ENCODE measurements around the gene HNRNPF.

HNRNPF gene

DNA sequence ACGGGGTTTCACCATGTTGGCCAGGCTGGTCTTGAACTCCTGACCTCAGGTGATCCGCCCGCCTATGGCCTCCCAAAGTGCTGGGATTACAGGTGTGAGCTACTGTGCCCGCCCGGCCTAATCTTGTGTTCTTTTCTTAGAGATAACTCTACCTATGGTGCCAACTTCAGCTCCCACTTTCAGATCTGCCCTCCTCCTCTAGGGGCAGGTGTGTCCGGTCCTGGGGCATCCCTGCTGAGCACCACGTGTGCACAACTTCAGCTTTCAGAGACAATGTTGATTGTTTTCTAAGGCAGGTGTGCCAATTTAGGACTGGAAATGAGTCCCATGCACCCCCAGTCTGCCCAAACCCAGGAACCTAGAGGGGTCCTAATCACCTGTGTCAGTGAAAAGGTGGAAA, 56.0 kb downstream of the HNRNPF start:
- Histone ChIP-seq H3K9me3 (ENCODE audit: control insufficient read depth in 1 of 2, low read length in 2 of 2) (no peaks in the 10 kb centered on the region), H3K27me3 (ENCODE audit: control insufficient read depth in 1 of 2, insufficient read depth in 2 of 2, low read length in 2 of 2) (peaks cover 4 to 8% of the 10 kb centered on the region in 2 donors), H3K9ac (ENCODE audit: low read depth in 1 of 2, low read length in 2 of 2) (no peak overlapping the region), H3K4me1 (ENCODE audit: control insufficient read depth in 1 of 2, insufficient read depth in 2 of 2, low read length in 2 of 2) (peaks cover 13 to 15% of the 10 kb centered on the region in 2 donors), H3K4me3 (ENCODE audit: low read depth in 1 of 2, low read length in 2 of 2) (no peak overlapping the region), H3K36me3 (ENCODE audit: control insufficient read depth in 1 of 2, insufficient read depth in 2 of 2, low read length in 2 of 2) (no peaks in the 10 kb centered on the region), H3K27ac (ENCODE audit: low read depth, low read length) (no peak overlapping the region)

DNA sequence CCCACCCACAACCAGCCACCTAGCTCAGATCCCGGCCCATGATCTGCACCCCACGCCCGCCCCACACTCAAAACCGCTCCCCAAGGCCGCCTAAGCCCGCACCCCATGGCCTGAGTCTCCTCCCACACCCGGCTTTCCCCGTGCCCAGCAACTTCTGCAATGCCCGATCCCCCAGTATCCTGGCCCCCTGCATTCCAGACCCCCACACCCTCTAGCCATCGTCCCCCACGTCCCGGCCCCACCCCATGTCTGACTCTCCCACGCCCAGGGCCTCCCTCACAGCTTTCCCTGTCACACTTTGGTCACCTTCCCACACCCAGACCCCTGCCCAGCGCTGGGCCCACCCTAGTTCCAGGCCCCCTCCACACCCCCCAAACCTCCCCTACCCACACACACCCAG, 57.7 kb downstream of the HNRNPF start:
- no peak overlapping the region for H3K9ac ChIP-seq (ENCODE audit: low read depth in 1 of 2, low read length in 2 of 2)
- H3K36me3 ChIP-seq (ENCODE audit: control insufficient read depth in 1 of 2, insufficient read depth in 2 of 2, low read length in 2 of 2): no peaks in the 10 kb centered on the region
- H3K9me3 ChIP-seq (ENCODE audit: control insufficient read depth in 1 of 2, low read length in 2 of 2): no peaks in the 10 kb centered on the region
- peaks cover 13 to 14% of the 10 kb centered on the region in 2 donors for H3K4me1 ChIP-seq (ENCODE audit: control insufficient read depth in 1 of 2, insufficient read depth in 2 of 2, low read length in 2 of 2)
- no peak overlapping the region for H3K4me3 ChIP-seq (ENCODE audit: low read depth in 1 of 2, low read length in 2 of 2)
- peaks cover 4 to 8% of the 10 kb centered on the region in 2 donors for H3K27me3 ChIP-seq (ENCODE audit: control insufficient read depth in 1 of 2, insufficient read depth in 2 of 2, low read length in 2 of 2)
- no peak overlapping the region for H3K27ac ChIP-seq (ENCODE audit: low read depth, low read length)

DNA sequence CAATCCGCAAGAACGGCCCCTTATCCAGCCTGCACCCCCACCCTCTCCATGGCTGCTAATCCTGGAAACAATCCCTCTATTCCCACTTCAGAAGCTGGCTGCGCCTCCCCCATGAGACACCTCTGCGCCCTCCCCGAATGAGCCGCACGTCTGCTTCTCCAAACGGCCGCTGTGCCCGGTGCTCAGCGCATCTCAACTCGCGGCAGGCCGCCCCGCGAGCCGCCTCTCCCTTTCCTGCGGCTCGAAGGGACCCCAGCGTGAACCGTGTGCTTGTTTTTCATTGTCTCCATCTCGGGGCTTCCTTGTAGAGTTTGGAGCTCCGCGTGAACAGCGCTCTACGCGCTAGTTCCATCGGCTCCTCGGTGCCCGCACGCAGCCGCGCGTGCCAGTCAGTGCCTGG, 58.3 kb downstream of the HNRNPF start:
- Histone ChIP-seq H3K9ac (ENCODE audit: low read depth in 1 of 2, low read length in 2 of 2) (no peak overlapping the region), H3K36me3 (ENCODE audit: control insufficient read depth in 1 of 2, insufficient read depth in 2 of 2, low read length in 2 of 2) (no peaks in the 10 kb centered on the region), H3K4me3 (ENCODE audit: low read depth in 1 of 2, low read length in 2 of 2) (peak overlapping the region; percentile 28 to 35), H3K27ac (ENCODE audit: low read depth, low read length) (no peak overlapping the region), H3K9me3 (ENCODE audit: control insufficient read depth in 1 of 2, low read length in 2 of 2) (no peaks in the 10 kb centered on the region), H3K4me1 (ENCODE audit: control insufficient read depth in 1 of 2, insufficient read depth in 2 of 2, low read length in 2 of 2) (peaks cover 12 to 13% of the 10 kb centered on the region in 2 donors), H3K27me3 (ENCODE audit: control insufficient read depth in 1 of 2, insufficient read depth in 2 of 2, low read length in 2 of 2) (peaks cover 4 to 8% of the 10 kb centered on the region in 2 donors)

DNA sequence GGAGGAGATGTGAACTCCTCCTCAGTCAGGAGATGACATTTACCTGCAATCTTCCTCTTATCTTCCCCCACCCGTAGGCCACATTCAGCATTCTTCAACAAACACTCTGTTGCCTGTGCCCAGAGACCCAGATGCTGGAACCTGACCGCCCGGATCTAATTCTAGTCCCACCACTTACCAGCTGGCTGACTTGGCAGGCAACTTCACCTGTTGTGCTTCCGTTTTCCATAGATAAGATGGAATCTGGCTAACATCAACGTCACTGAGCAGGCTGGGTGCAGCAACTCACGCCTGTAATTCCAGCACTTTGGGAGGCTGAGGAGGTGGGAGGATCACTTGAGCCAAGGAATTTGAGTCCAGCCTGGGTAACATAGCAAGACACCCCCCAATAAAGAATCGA, 58.8 kb downstream of the HNRNPF start:
- no peaks in the 10 kb centered on the region for H3K36me3 ChIP-seq (ENCODE audit: control insufficient read depth in 1 of 2, insufficient read depth in 2 of 2, low read length in 2 of 2)
- peaks cover 4 to 8% of the 10 kb centered on the region in 2 donors for H3K27me3 ChIP-seq (ENCODE audit: control insufficient read depth in 1 of 2, insufficient read depth in 2 of 2, low read length in 2 of 2)
- peaks cover 12 to 13% of the 10 kb centered on the region in 2 donors for H3K4me1 ChIP-seq (ENCODE audit: control insufficient read depth in 1 of 2, insufficient read depth in 2 of 2, low read length in 2 of 2)
- H3K27ac ChIP-seq (ENCODE audit: low read depth, low read length): no peak overlapping the region
- no peaks in the 10 kb centered on the region for H3K9me3 ChIP-seq (ENCODE audit: control insufficient read depth in 1 of 2, low read length in 2 of 2)
- no peak overlapping the region for H3K9ac ChIP-seq (ENCODE audit: low read depth in 1 of 2, low read length in 2 of 2)
- peak overlapping the region; percentile 28 to 35 for H3K4me3 ChIP-seq (ENCODE audit: low read depth in 1 of 2, low read length in 2 of 2)

DNA sequence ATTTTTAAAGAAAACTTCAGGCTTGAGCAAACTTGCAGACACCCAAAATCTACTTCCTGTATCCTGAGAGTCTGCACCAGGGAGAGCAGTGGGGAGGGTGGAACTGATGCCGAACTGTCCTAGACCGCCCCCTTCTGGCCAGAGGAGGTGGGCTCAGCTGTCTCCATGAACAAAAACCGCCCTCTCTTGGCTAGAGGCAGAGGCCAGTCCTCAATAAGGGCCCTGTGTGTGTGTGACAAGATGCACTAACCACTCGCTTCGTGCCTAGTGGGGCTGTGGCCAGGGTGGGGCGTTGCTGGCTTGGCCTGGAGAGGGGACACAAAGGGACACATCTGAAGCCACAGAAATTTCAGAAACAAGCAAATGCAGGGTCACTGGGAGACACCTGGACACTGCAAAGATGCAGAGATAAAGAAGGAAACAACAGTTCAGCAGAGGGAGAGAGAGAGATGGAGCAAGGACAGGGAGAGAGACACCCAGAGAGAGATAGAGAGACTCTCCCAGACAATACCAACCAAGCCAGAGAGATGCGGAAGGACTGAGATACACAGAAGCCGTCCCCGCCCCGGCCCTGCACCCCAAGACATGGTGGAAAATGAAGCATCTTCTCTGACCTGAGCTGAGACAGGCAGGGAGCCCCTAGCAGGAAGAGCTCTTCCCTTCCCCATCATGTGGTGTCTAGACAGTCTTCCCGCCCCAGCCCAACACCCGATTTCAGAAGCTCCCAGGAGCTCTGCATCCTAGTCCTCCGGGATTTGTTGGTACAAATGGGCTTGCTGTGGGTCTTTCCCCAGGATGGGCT, 60.3 kb downstream of the HNRNPF start:
- H3K4me1 ChIP-seq (ENCODE audit: control insufficient read depth in 1 of 2, insufficient read depth in 2 of 2, low read length in 2 of 2): peaks cover 12 to 13% of the 10 kb centered on the region in 2 donors
- no peak overlapping the region for H3K4me3 ChIP-seq (ENCODE audit: low read depth in 1 of 2, low read length in 2 of 2)
- H3K9ac ChIP-seq (ENCODE audit: low read depth in 1 of 2, low read length in 2 of 2): no peak overlapping the region
- no peaks in the 10 kb centered on the region for H3K36me3 ChIP-seq (ENCODE audit: control insufficient read depth in 1 of 2, insufficient read depth in 2 of 2, low read length in 2 of 2)
- no peaks in the 10 kb centered on the region for H3K9me3 ChIP-seq (ENCODE audit: control insufficient read depth in 1 of 2, low read length in 2 of 2)
- no peak overlapping the region for H3K27ac ChIP-seq (ENCODE audit: low read depth, low read length)
- peaks cover 4 to 8% of the 10 kb centered on the region in 2 donors for H3K27me3 ChIP-seq (ENCODE audit: control insufficient read depth in 1 of 2, insufficient read depth in 2 of 2, low read length in 2 of 2)

DNA sequence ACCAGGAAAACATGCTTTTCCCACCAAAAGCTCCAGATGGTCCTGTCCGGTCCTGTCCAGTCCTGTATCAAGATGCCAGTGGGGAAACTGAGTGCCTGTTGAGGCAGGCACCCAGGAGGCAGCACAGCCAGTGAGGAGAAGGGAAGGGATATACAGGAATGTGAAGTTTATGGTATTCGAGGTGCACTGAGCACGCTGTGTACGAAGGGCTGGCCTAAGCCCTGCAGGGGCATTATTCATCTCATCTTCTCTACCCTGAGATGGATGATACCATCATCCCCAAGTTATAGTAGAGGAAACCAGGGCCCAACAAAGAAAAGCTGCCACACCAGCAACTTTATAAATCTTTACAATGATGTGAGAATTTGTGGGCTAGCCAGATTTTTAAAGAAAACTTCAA, 61.0 kb downstream of the HNRNPF start:
- Histone ChIP-seq H3K9me3 (ENCODE audit: control insufficient read depth in 1 of 2, low read length in 2 of 2) (no peaks in the 10 kb centered on the region), H3K27ac (ENCODE audit: low read depth, low read length) (no peak overlapping the region), H3K4me1 (ENCODE audit: control insufficient read depth in 1 of 2, insufficient read depth in 2 of 2, low read length in 2 of 2) (peaks cover 12 to 13% of the 10 kb centered on the region in 2 donors), H3K9ac (ENCODE audit: low read depth in 1 of 2, low read length in 2 of 2) (no peak overlapping the region), H3K4me3 (ENCODE audit: low read depth in 1 of 2, low read length in 2 of 2) (no peak overlapping the region), H3K36me3 (ENCODE audit: control insufficient read depth in 1 of 2, insufficient read depth in 2 of 2, low read length in 2 of 2) (no peaks in the 10 kb centered on the region), H3K27me3 (ENCODE audit: control insufficient read depth in 1 of 2, insufficient read depth in 2 of 2, low read length in 2 of 2) (peaks cover 4 to 8% of the 10 kb centered on the region in 2 donors)

DNA sequence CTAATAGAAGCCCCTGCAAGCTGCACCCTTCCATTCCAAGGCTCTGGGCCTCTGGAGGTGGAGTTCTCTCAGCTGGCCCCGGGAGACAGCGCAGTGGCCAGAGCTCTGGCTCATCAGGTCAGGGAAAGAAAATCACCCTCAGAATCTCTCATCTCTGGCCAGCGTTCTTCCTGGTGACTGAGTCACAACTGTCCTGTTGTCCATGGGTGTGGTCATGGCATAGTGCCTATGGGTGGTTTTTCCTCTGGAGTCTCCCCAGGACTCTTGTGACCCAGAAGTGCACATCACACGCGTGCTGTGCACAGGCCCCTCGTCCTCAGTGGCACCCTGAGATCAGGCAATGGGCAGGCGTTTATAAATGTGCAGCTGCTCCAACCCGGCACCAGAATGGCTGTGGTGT, 64.9 kb downstream of the HNRNPF start:
- H3K4me1 ChIP-seq (ENCODE audit: control insufficient read depth in 1 of 2, insufficient read depth in 2 of 2, low read length in 2 of 2): peaks cover 4% of the 10 kb centered on the region in 2 donors
- H3K9me3 ChIP-seq (ENCODE audit: control insufficient read depth in 1 of 2, low read length in 2 of 2): no peaks in the 10 kb centered on the region
- H3K27me3 ChIP-seq (ENCODE audit: control insufficient read depth in 1 of 2, insufficient read depth in 2 of 2, low read length in 2 of 2): peaks cover 0 to 3% of the 10 kb centered on the region in 2 donors
- H3K36me3 ChIP-seq (ENCODE audit: control insufficient read depth in 1 of 2, insufficient read depth in 2 of 2, low read length in 2 of 2): no peaks in the 10 kb centered on the region
- no peak overlapping the region for H3K27ac ChIP-seq (ENCODE audit: low read depth, low read length)
- H3K4me3 ChIP-seq (ENCODE audit: low read depth in 1 of 2, low read length in 2 of 2): no peak overlapping the region
- no peak overlapping the region for H3K9ac ChIP-seq (ENCODE audit: low read depth in 1 of 2, low read length in 2 of 2)

DNA sequence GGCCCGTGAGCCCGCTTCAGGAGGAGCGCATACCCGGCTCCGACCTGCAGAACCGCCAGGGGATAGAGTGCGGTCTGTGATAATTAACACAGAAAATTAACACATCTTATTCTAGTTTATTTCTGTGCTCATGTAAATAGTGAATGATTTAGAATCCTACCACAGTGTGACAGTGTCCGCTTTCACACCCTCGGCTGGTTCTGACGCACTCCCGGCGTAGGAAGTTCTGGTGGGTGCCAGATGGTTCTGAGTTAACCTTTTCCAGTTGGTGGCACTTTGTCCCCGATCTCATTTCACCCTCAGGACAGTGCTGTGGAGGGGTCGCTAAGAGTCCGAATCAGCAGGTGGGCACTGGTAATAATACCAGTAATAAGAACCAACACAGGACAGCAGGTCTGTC, 65.9 kb downstream of the HNRNPF start:
- Histone ChIP-seq H3K9me3 (ENCODE audit: control insufficient read depth in 1 of 2, low read length in 2 of 2) (no peaks in the 10 kb centered on the region), H3K27ac (ENCODE audit: low read depth, low read length) (no peak overlapping the region), H3K4me1 (ENCODE audit: control insufficient read depth in 1 of 2, insufficient read depth in 2 of 2, low read length in 2 of 2) (peaks cover 4% of the 10 kb centered on the region in 2 donors), H3K36me3 (ENCODE audit: control insufficient read depth in 1 of 2, insufficient read depth in 2 of 2, low read length in 2 of 2) (no peaks in the 10 kb centered on the region), H3K4me3 (ENCODE audit: low read depth in 1 of 2, low read length in 2 of 2) (no peak overlapping the region), H3K9ac (ENCODE audit: low read depth in 1 of 2, low read length in 2 of 2) (no peak overlapping the region), H3K27me3 (ENCODE audit: control insufficient read depth in 1 of 2, insufficient read depth in 2 of 2, low read length in 2 of 2) (peaks cover 0 to 3% of the 10 kb centered on the region in 2 donors)

DNA sequence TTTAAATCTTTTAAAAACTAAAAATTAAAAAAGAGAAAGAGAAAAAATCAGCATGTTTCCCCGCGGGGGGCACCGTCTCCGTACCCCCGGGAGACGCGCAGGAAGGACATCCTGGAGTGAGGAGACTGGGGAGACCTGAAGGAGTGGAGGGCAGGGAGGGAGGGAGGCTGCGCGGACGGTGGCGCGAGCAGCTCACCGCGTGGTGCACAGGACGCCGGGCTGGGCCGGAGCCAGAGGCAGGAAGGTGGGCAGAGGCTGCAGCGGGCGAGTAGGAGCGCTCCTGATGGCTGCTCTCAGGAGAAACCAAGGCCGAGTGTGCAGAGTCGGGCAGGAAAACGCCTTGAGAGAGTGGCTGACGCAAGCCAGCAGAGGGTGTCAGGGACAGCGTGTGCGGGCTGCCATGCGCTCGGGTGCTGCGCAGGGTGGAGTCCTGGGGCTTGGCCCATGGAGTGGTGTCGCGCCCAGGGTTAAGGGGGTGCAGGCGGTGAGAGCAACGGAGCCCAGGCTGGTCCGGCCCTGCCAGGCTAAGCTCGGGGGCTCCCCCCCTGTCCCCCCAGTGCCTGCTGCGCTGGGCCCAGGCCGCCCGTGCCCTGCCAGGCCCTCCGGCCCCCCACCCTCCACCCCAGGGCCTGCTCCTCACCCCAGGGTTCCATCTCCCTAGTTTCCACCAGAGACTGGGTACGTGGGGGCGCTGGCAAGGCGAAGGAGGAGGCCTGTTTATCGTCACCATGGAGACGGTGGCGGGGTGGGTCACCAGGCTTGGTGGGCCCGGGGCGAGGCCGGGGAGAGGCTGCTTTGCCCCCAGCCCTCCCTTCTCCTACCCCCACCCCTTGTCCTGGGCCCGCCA, 66.5 kb downstream of the HNRNPF start:
- no peak overlapping the region for H3K9ac ChIP-seq (ENCODE audit: low read depth in 1 of 2, low read length in 2 of 2)
- H3K36me3 ChIP-seq (ENCODE audit: control insufficient read depth in 1 of 2, insufficient read depth in 2 of 2, low read length in 2 of 2): no peaks in the 10 kb centered on the region
- H3K4me1 ChIP-seq (ENCODE audit: control insufficient read depth in 1 of 2, insufficient read depth in 2 of 2, low read length in 2 of 2): peaks cover 4% of the 10 kb centered on the region in 2 donors
- no peak overlapping the region for H3K4me3 ChIP-seq (ENCODE audit: low read depth in 1 of 2, low read length in 2 of 2)
- H3K9me3 ChIP-seq (ENCODE audit: control insufficient read depth in 1 of 2, low read length in 2 of 2): no peaks in the 10 kb centered on the region
- H3K27ac ChIP-seq (ENCODE audit: low read depth, low read length): no peak overlapping the region
- peaks cover 0 to 3% of the 10 kb centered on the region in 2 donors for H3K27me3 ChIP-seq (ENCODE audit: control insufficient read depth in 1 of 2, insufficient read depth in 2 of 2, low read length in 2 of 2)

DNA sequence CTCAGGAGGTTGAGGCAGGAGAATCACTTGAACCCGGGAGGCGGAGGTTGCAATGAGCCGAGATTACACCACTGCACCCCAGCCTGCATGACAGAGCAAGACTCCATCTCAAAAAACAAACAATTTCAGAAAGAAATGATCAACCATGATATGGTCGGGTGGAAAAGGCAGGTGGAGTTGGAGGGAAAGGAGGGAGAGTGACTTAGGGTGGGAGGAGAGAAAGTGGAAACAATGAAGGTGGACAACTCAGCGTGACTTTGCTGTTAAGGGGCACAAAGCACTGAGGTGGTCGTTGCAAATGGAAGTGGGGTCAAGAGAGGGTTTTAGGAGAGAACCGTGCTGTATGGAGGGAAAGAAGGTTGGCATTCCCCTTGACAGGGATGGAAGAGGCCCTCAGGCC, 67.5 kb downstream of the HNRNPF start:
- Histone ChIP-seq H3K9ac (ENCODE audit: low read depth in 1 of 2, low read length in 2 of 2) (no peak overlapping the region), H3K36me3 (ENCODE audit: control insufficient read depth in 1 of 2, insufficient read depth in 2 of 2, low read length in 2 of 2) (no peaks in the 10 kb centered on the region), H3K4me1 (ENCODE audit: control insufficient read depth in 1 of 2, insufficient read depth in 2 of 2, low read length in 2 of 2) (peaks cover 4 to 10% of the 10 kb centered on the region in 2 donors), H3K4me3 (ENCODE audit: low read depth in 1 of 2, low read length in 2 of 2) (no peak overlapping the region), H3K27ac (ENCODE audit: low read depth, low read length) (no peak overlapping the region), H3K27me3 (ENCODE audit: control insufficient read depth in 1 of 2, insufficient read depth in 2 of 2, low read length in 2 of 2) (peaks cover 0 to 3% of the 10 kb centered on the region in 2 donors), H3K9me3 (ENCODE audit: control insufficient read depth in 1 of 2, low read length in 2 of 2) (no peaks in the 10 kb centered on the region)
